Loucy (cell line): Measurements from ENCODE around the gene DNAI4.

Experiments
- H2AFZ ChIP-seq: fragments of 200-600 bp; sonication (generic); 2 replicates; pipeline ENCODE4 v1.6.0; 2016; ENCODE audit warnings: antibody characterized with exemption, mild to moderate bottlenecking, low read length, moderate library complexity
- H3F3A ChIP-seq: fragments of 200-600 bp; 2 replicates; pipeline ENCODE4 v1.6.0; 2016; ENCODE audit warnings: antibody characterized with exemption, low read depth, mild to moderate bottlenecking
- H3K27me3 ChIP-seq: fragments of 200-600 bp; sonication (generic); 2 replicates; pipeline ENCODE4 v1.6.1; 2014; ENCODE audit warnings: low read length, mild to moderate bottlenecking; ENCODE audit not compliant: insufficient read depth, poor library complexity, severe bottlenecking
- H3K36me3 ChIP-seq: fragments of 200-600 bp; sonication (generic); 2 replicates; pipeline ENCODE4 v1.6.1; 2016; ENCODE audit warnings: low read length; ENCODE audit not compliant: insufficient read depth
- H3K4me1 ChIP-seq: fragments of 200-600 bp; sonication (generic); 2 replicates; pipeline ENCODE4 v1.5.1; 2014; ENCODE audit warnings: low read length, mild to moderate bottlenecking; ENCODE audit not compliant: insufficient read depth, poor library complexity, severe bottlenecking
- H3K4me2 ChIP-seq: fragments of 200-600 bp; sonication (generic); 2 replicates; pipeline ENCODE4 v1.6.0; 2014; ENCODE audit warnings: antibody characterized with exemption, low read length, low read depth, mild to moderate bottlenecking; ENCODE audit not compliant: poor library complexity, severe bottlenecking
- H3K4me3 ChIP-seq: fragments of 200-600 bp; sonication (generic); 2 replicates; pipeline ENCODE4 v1.5.1; 2014; ENCODE audit warnings: low read length, mild to moderate bottlenecking, mixed read lengths; ENCODE audit not compliant: poor library complexity, severe bottlenecking
- H3K79me2 ChIP-seq: fragments of 200-600 bp; sonication (generic); 2 replicates; pipeline ENCODE4 v1.6.1; 2014; ENCODE audit warnings: low read length; ENCODE audit not compliant: insufficient read depth
- H3K9ac ChIP-seq: fragments of 200-600 bp; sonication (generic); 2 replicates; pipeline ENCODE4 v1.6.0; 2014; ENCODE audit warnings: mild to moderate bottlenecking, low read depth, low read length, moderate library complexity; ENCODE audit not compliant: poor library complexity, severe bottlenecking
- H3K9me2 ChIP-seq: fragments of 200-600 bp; sonication (generic); replicated peaks from 2 replicates; pipeline ENCODE4 v1.6.1; 2016; ENCODE audit warnings: low read depth, low read length, mixed read lengths
- H3K9me3 ChIP-seq: fragments of 200-600 bp; sonication (generic); 2 replicates; pipeline ENCODE4 v1.6.1; 2014; ENCODE audit warnings: mild to moderate bottlenecking, antibody characterized with exemption, low read length, low read depth; ENCODE audit not compliant: insufficient read depth
- H4K20me1 ChIP-seq: fragments of 200-600 bp; sonication (generic); 2 replicates; pipeline ENCODE4 v1.6.0; 2014; ENCODE audit warnings: antibody characterized with exemption, low read length, mild to moderate bottlenecking; ENCODE audit not compliant: insufficient read depth, poor library complexity, severe bottlenecking
- EZH2phosphoT487 ChIP-seq: fragments of 200-600 bp; IDR thresholded peaks from 2 replicates; pipeline ENCODE4 v1.6.1; 2018; ENCODE audit warnings: antibody characterized with exemption, mild to moderate bottlenecking, moderate library complexity, borderline replicate concordance
- TF ChIP-seq, protein P1 (sequence below): fragments of 200-600 bp; sonication (generic); conservative IDR thresholded peaks from 2 replicates; pipeline ENCODE4 v1.5.1; 2014; ENCODE audit warnings: mild to moderate bottlenecking, antibody characterized with exemption, low read length

Gene DNAI4

DNA sequence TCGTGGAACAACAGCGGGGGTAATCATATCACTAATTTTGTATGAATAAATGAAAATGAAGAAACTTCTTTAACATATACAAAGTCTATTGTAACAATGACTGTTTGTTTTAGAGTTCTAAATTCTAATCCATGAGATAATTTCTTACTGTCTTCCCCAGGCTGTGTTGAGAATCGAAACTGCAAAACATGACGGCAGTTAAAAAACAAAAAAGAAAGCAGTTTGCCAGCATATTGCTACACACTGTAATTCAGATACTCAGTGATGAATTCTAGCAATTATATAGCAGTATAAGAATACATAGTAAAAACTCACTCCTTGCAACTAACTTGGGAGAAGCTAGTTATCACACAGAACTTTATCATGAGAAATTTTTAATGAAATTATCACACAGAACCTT is 145.7 kb downstream of the DNAI4 start:
- H3K4me1 ChIP-seq: peaks cover 8% of the 10 kb centered on the region
- H3K36me3 ChIP-seq: no peaks in the 10 kb centered on the region
- H4K20me1 ChIP-seq: no peaks in the 10 kb centered on the region
- no peak overlapping the region for H3K9ac ChIP-seq
- H2AFZ ChIP-seq: no peak overlapping the region
- H3K9me2 ChIP-seq: no peaks in the 10 kb centered on the region
- no peaks in the 10 kb centered on the region for H3K27me3 ChIP-seq
- no peaks in the 10 kb centered on the region for H3F3A ChIP-seq
- H3K9me3 ChIP-seq: no peaks in the 10 kb centered on the region
- TF ChIP-seq EZH2phosphoT487: no peak
- TF ChIP-seq, protein P1, sequence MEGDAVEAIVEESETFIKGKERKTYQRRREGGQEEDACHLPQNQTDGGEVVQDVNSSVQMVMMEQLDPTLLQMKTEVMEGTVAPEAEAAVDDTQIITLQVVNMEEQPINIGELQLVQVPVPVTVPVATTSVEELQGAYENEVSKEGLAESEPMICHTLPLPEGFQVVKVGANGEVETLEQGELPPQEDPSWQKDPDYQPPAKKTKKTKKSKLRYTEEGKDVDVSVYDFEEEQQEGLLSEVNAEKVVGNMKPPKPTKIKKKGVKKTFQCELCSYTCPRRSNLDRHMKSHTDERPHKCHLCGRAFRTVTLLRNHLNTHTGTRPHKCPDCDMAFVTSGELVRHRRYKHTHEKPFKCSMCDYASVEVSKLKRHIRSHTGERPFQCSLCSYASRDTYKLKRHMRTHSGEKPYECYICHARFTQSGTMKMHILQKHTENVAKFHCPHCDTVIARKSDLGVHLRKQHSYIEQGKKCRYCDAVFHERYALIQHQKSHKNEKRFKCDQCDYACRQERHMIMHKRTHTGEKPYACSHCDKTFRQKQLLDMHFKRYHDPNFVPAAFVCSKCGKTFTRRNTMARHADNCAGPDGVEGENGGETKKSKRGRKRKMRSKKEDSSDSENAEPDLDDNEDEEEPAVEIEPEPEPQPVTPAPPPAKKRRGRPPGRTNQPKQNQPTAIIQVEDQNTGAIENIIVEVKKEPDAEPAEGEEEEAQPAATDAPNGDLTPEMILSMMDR: no peak
- no peak overlapping the region for H3K4me2 ChIP-seq
- H3K79me2 ChIP-seq: no peaks in the 10 kb centered on the region
- H3K4me3 ChIP-seq: no peak overlapping the region

DNA sequence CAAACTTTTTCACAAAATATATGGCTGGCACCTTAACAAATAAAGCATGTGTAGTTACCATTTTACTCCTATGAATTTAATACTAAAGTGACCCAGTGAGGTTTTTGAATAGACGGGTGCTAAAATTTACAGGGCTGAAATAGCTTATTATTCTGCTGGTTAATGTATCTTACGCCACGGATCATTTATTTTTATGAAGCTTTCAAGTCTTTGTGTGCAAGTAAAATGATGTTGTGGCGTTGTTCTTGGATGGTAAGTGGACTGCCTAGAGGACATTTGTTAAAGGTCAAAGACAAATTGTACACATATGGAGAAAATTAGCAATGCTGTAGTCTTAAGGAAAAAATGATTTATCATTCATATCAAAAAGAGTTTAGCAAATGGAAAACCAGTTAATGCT is 146.4 kb downstream of the DNAI4 start:
- H3K79me2 ChIP-seq: no peaks in the 10 kb centered on the region
- no peak for TF ChIP-seq EZH2phosphoT487
- TF ChIP-seq, protein P1: no peak
- H4K20me1 ChIP-seq: no peaks in the 10 kb centered on the region
- no peak overlapping the region for H3K9ac ChIP-seq
- H3K27me3 ChIP-seq: no peaks in the 10 kb centered on the region
- no peaks in the 10 kb centered on the region for H3K9me3 ChIP-seq
- H3K4me3 ChIP-seq: no peak overlapping the region
- H3K9me2 ChIP-seq: no peaks in the 10 kb centered on the region
- no peaks in the 10 kb centered on the region for H3F3A ChIP-seq
- no peaks in the 10 kb centered on the region for H3K36me3 ChIP-seq
- H2AFZ ChIP-seq: no peak overlapping the region
- H3K4me1 ChIP-seq: peaks cover 8% of the 10 kb centered on the region
- H3K4me2 ChIP-seq: no peak overlapping the region

DNA sequence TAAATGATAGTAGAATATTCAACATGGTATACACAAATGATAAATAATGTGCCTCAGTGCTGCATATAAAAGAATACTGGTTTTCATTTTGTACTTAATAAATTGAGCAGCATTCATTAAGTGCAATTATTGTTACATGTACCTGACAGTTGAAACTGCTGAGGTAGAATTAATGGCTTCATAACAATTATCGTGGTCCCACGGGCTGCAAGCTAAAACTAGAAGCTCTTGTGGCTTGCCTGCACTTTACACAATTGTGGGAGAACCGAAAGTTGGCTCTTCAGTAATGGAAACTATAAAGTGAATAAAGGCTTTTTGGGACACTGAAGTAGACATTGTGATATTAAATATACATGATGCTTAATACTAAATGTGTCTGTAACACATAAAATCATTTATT is 146.8 kb downstream of the DNAI4 start:
- H3K27me3 ChIP-seq: no peaks in the 10 kb centered on the region
- H3K4me1 ChIP-seq: peaks cover 8% of the 10 kb centered on the region
- H3F3A ChIP-seq: no peaks in the 10 kb centered on the region
- no peak overlapping the region for H3K4me3 ChIP-seq
- H2AFZ ChIP-seq: no peak overlapping the region
- no peaks in the 10 kb centered on the region for H3K9me2 ChIP-seq
- no peak overlapping the region for H3K9ac ChIP-seq
- H3K79me2 ChIP-seq: no peaks in the 10 kb centered on the region
- H4K20me1 ChIP-seq: no peaks in the 10 kb centered on the region
- TF ChIP-seq, protein P1: no peak
- no peak for TF ChIP-seq EZH2phosphoT487
- no peaks in the 10 kb centered on the region for H3K36me3 ChIP-seq
- H3K9me3 ChIP-seq: no peaks in the 10 kb centered on the region
- H3K4me2 ChIP-seq: no peak overlapping the region
